OCI-LY3 (cell line): ENCODE data around the gene ACOX1.

Experiments used
- H2AFZ ChIP-seq: fragments of 200-600, 300-600 bp; shearing (Covaris generic); 2 replicates; pipeline ENCODE4 v1.6.0; 2014; ENCODE audit warnings: antibody characterized with exemption, low read depth, low read length
- H3K27ac ChIP-seq: fragments of 200-600, 300-600 bp; sonication (generic); 2 replicates; pipeline ENCODE4 v1.5.1; 2014; ENCODE audit warnings: mild to moderate bottlenecking, low read length, moderate library complexity, mixed read lengths
- H3K27me3 ChIP-seq: fragments of 200-600, 300-600 bp; sonication (generic); 2 replicates; pipeline ENCODE4 v1.6.1; 2014; ENCODE audit warnings: low read depth, low read length, mixed read lengths
- H3K36me3 ChIP-seq: fragments of 200-600, 300-600 bp; sonication (generic); replicated peaks from 2 replicates; pipeline ENCODE3; 2014; ENCODE audit warnings: low read depth, low read length, mixed read lengths
- H3K4me1 ChIP-seq: fragments of 300-600, 200-600 bp; sonication (generic); 2 replicates; pipeline ENCODE4 v1.6.1; 2014; ENCODE audit warnings: low read length, mixed read lengths
- H3K4me2 ChIP-seq: fragments of 200-600, 300-600 bp; sonication (generic); 2 replicates; pipeline ENCODE4 v1.6.1; 2014; ENCODE audit warnings: low read length, mixed read lengths
- H3K4me3 ChIP-seq: fragments of 300-600, 200-600 bp; sonication (generic); 2 replicates; pipeline ENCODE4 v1.5.1; 2014; ENCODE audit warnings: antibody characterized with exemption, mild to moderate bottlenecking, low read length, moderate library complexity
- H3K79me2 ChIP-seq: fragments of 300-600, 200-600 bp; shearing (Covaris generic); 2 replicates; pipeline ENCODE4 v1.6.1; 2014; ENCODE audit warnings: mild to moderate bottlenecking, low read length, mixed read lengths
- H3K9ac ChIP-seq: fragments of 300-600, 200-600 bp; shearing (Covaris generic); 2 replicates; pipeline ENCODE4 v1.6.0; 2014; ENCODE audit warnings: mild to moderate bottlenecking, low read length, moderate library complexity
- H3K9me3 ChIP-seq: fragments of 200-600, 300-600 bp; shearing (Covaris generic); 2 replicates; pipeline ENCODE4 v1.6.1; 2014; ENCODE audit warnings: low read length, mixed read lengths; ENCODE audit not compliant: insufficient read depth
- H4K20me1 ChIP-seq: fragments of 200-600, 300-600 bp; sonication (generic); 2 replicates; pipeline ENCODE4 v1.6.1; 2016; ENCODE audit warnings: low read length, mixed read lengths; ENCODE audit not compliant: insufficient read depth
- CTCF ChIP-seq: fragments of 200-600, 300-600 bp; sonication (generic); IDR thresholded peaks from 2 replicates; pipeline ENCODE4 v1.5.1; 2014; ENCODE audit warnings: antibody characterized with exemption, low read length, low read depth
- EZH2phosphoT487 ChIP-seq: fragments of 200-600 bp; shearing (Covaris generic); IDR thresholded peaks from 2 replicates; pipeline ENCODE4 v1.6.1; 2018; ENCODE audit warnings: antibody characterized with exemption, mixed run types, low read depth

Gene ACOX1

GRCh38 chr17:75891605-75892555 is 87.1 kb downstream of the ACOX1 start:
- no peak overlapping the region for H3K4me2 ChIP-seq
- peaks cover 11% of the 10 kb centered on the region for H3K4me1 ChIP-seq
- no peak overlapping the region for H3K9ac ChIP-seq
- H3K36me3 ChIP-seq = peaks cover 8% of the 10 kb centered on the region
- H3K27ac ChIP-seq = no peak overlapping the region
- no peak overlapping the region for H3K4me3 ChIP-seq
- no peaks in the 10 kb centered on the region for H3K9me3 ChIP-seq
- H3K79me2 ChIP-seq = peaks cover 38% of the 10 kb centered on the region
- no peaks in the 10 kb centered on the region for H4K20me1 ChIP-seq
- H2AFZ ChIP-seq = no peak overlapping the region
- no peaks in the 10 kb centered on the region for H3K27me3 ChIP-seq
- TF ChIP-seq EZH2phosphoT487 = no peak
- TF ChIP-seq CTCF = no peak
